ENCODE data around the gene SDR9C7. TPM values are rescaled to one million over a fixed set of nuclear protein-coding genes. Genes with fewer than 3 reads are reported as not detected.

The SDR9C7 gene
- total and polyA plus RNA-seq, 2 donors (not counting 1 experiment from before 2014, with no cell fraction given): not detected

DNA sequence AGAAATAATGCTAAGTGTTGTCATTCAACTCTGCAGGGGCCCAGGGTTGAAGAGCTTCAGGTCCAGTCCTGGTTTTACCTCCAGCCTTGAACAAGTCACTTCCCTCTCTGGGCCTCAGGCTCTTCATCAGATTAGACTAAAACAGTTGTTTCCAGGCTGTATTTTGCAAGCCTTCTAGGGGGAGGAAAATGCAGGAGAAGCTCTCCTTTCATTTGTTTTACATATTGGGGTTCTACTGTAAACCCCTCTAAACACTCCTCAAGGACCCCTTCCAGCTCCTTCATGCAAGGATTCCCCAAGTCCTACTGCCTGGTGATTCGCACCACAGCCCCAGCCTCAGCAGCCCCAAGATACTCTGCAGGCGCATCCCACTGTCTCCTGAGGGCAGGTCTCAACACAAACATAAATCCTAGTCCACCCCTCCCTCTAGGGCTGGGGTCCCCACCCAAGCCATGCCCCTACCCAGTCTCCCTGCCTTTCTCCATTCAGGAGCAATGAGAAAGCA, 2.7 kb downstream of the SDR9C7 start:
- Histone ChIP-seq H4K20me1 (ENCODE audit: control insufficient read depth, extremely low read depth, insufficient read depth, low read length) (no peaks in the 10 kb centered on the region), H3K36me3 (ENCODE audit: control insufficient read depth, insufficient read depth, low read length) (no peaks in the 10 kb centered on the region), H3K27ac (ENCODE audit: insufficient read depth, low read length) (no peak overlapping the region), H3K4me1 (ENCODE audit: control insufficient read depth, extremely low read depth, insufficient read depth, low read length) (no peaks in the 10 kb centered on the region), H3K4me2 (ENCODE audit: extremely low read depth, insufficient read depth, low read length) (no peak overlapping the region), H3K27me3 (ENCODE audit: control insufficient read depth, insufficient read depth, low read length) (no peaks in the 10 kb centered on the region), H3K9ac (ENCODE audit: insufficient read depth, low read length) (no peak overlapping the region), H3K79me2 (ENCODE audit: control insufficient read depth, insufficient read depth, low read length) (no peaks in the 10 kb centered on the region), H3K9me3 (ENCODE audit: control insufficient read depth, insufficient read depth, low read depth, low read length) (no peaks in the 10 kb centered on the region), H2AFZ (ENCODE audit: low read length) (no peak overlapping the region), H3K4me3 (replicated peaks in 1 of 4; ENCODE audit: control extremely low read depth in 1 of 4, insufficient read depth in 1 of 4, low read depth in 3 of 4, low read length in 4 of 4) (no peak overlapping the region)
- TF ChIP-seq, protein P1, sequence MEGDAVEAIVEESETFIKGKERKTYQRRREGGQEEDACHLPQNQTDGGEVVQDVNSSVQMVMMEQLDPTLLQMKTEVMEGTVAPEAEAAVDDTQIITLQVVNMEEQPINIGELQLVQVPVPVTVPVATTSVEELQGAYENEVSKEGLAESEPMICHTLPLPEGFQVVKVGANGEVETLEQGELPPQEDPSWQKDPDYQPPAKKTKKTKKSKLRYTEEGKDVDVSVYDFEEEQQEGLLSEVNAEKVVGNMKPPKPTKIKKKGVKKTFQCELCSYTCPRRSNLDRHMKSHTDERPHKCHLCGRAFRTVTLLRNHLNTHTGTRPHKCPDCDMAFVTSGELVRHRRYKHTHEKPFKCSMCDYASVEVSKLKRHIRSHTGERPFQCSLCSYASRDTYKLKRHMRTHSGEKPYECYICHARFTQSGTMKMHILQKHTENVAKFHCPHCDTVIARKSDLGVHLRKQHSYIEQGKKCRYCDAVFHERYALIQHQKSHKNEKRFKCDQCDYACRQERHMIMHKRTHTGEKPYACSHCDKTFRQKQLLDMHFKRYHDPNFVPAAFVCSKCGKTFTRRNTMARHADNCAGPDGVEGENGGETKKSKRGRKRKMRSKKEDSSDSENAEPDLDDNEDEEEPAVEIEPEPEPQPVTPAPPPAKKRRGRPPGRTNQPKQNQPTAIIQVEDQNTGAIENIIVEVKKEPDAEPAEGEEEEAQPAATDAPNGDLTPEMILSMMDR (conservative IDR thresholded peaks at IDR 0.05 in 1 of 2, IDR thresholded peaks at IDR 0.05 in 1 of 2; ENCODE audit: low read depth in 1 of 2, low read length in 2 of 2): no peak
- TF ChIP-seq EZH2 (IDR thresholded peaks at IDR 0.05; ENCODE audit: low read length, missing control alignments): no peak
- DNase-seq (ENCODE audit: low read depth in 2 of 2): peak; percentile 50 to 58

DNA sequence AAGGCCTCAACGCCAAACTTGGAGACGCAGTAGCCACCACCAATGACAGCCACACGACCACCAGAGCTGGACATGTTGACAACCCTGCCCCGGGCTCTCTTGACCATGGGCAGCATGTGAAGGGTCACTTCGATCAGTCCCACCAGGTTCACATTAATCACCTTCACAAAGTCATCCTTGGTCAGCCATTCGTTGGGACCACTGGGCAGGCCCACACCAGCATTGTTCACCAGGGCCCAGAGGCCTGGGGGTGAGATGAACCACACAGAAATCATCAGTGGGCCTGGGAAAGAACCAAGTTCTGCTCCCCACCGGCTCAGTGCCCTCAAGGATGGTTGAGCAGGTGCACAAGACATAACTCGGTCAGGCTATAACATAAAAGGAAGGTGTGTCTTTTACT, 4.0 kb downstream of the SDR9C7 start:
- Histone ChIP-seq H3K36me3 (ENCODE audit: control insufficient read depth, insufficient read depth, low read length) (no peaks in the 10 kb centered on the region), H2AFZ (ENCODE audit: low read length) (no peak overlapping the region), H3K27me3 (ENCODE audit: control insufficient read depth, insufficient read depth, low read length) (peaks cover 4% of the 10 kb centered on the region), H3K79me2 (ENCODE audit: control insufficient read depth, insufficient read depth, low read length) (no peaks in the 10 kb centered on the region), H3K4me2 (ENCODE audit: extremely low read depth, insufficient read depth, low read length) (no peak overlapping the region), H3K4me1 (ENCODE audit: control insufficient read depth, extremely low read depth, insufficient read depth, low read length) (no peaks in the 10 kb centered on the region), H3K9ac (ENCODE audit: insufficient read depth, low read length) (no peak overlapping the region), H3K4me3 (replicated peaks in 1 of 4; ENCODE audit: control extremely low read depth in 1 of 4, insufficient read depth in 1 of 4, low read depth in 3 of 4, low read length in 4 of 4) (no peak overlapping the region), H3K9me3 (ENCODE audit: control insufficient read depth, insufficient read depth, low read depth, low read length) (no peaks in the 10 kb centered on the region), H4K20me1 (ENCODE audit: control insufficient read depth, extremely low read depth, insufficient read depth, low read length) (no peaks in the 10 kb centered on the region), H3K27ac (ENCODE audit: insufficient read depth, low read length) (no peak overlapping the region)
- TF ChIP-seq, protein P1 (conservative IDR thresholded peaks at IDR 0.05 in 1 of 2, IDR thresholded peaks at IDR 0.05 in 1 of 2; ENCODE audit: low read depth in 1 of 2, low read length in 2 of 2): no peak
- TF ChIP-seq EZH2 (IDR thresholded peaks at IDR 0.05; ENCODE audit: low read length, missing control alignments): no peak
- no peak for DNase-seq (ENCODE audit: low read depth in 2 of 2)

DNA sequence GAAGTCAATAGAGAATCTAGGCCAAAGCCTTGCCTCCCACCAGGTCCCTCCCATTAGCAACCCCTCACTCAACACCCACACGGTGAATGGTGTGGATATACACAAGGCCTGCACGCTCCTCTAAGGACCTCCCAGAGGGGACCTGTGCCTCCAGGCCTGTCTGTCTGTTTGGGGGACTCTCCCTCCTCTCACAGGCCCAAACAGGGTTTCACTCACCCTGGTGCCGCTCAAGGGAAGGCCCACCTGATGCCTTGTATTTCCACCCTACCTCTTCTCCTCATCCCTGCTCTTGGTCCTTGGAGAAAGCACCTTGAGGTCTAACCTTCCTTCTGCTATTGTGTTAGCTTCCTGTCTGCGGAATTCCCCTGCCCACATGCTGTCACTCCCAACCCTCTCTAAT, 4.4 kb downstream of the SDR9C7 start:
- Histone ChIP-seq H3K9ac (ENCODE audit: insufficient read depth, low read length) (no peak overlapping the region), H3K27ac (ENCODE audit: insufficient read depth, low read length) (no peak overlapping the region)

More for the DNA sequence above, 4.4 kb downstream of the SDR9C7 start:
- no peaks in the 10 kb centered on the region for H3K79me2 ChIP-seq (ENCODE audit: control insufficient read depth, insufficient read depth, low read length)
- TF ChIP-seq EZH2 (IDR thresholded peaks at IDR 0.05; ENCODE audit: low read length, missing control alignments): no peak
- TF ChIP-seq, protein P1 (conservative IDR thresholded peaks at IDR 0.05 in 1 of 2, IDR thresholded peaks at IDR 0.05 in 1 of 2; ENCODE audit: low read depth in 1 of 2, low read length in 2 of 2): no peak
- no peaks in the 10 kb centered on the region for H3K4me1 ChIP-seq (ENCODE audit: control insufficient read depth, extremely low read depth, insufficient read depth, low read length)
- H3K4me3 ChIP-seq (replicated peaks in 1 of 4; ENCODE audit: control extremely low read depth in 1 of 4, insufficient read depth in 1 of 4, low read depth in 3 of 4, low read length in 4 of 4): no peak overlapping the region
- H3K36me3 ChIP-seq (ENCODE audit: control insufficient read depth, insufficient read depth, low read length): no peaks in the 10 kb centered on the region
- H4K20me1 ChIP-seq (ENCODE audit: control insufficient read depth, extremely low read depth, insufficient read depth, low read length): no peaks in the 10 kb centered on the region
- H3K9me3 ChIP-seq (ENCODE audit: control insufficient read depth, insufficient read depth, low read depth, low read length): no peaks in the 10 kb centered on the region
- no peak overlapping the region for H2AFZ ChIP-seq (ENCODE audit: low read length)
- peaks cover 4% of the 10 kb centered on the region for H3K27me3 ChIP-seq (ENCODE audit: control insufficient read depth, insufficient read depth, low read length)
- no peak overlapping the region for H3K4me2 ChIP-seq (ENCODE audit: extremely low read depth, insufficient read depth, low read length)
- DNase-seq (ENCODE audit: low read depth in 2 of 2): no peak
